Middle frontal gyrus (tissue), 1 donor: ENCODE data around the gene TBL3.
"Not testable (repeated sequence)": the region's sequence is repeated elsewhere in the genome, so short reads cannot be mapped to it uniquely, and the experiment has no call there.

Experiments used
- DNase-seq: peaks from one replicate; pipeline ENCODE4 v3.0.0-alpha.2; 2015; ENCODE audit warnings: low spot score; ENCODE audit errors: extremely low spot score

Gene TBL3

GRCh38 chr16:1971796-1972489, at the start of gene TBL3:
Gene TBL3, plus strand, starts transcription at chr16:1972053. Its CDS starts 112 bp downstream, at chr16:1972165.
- DNase-seq = peak; percentile 88

- DNase-seq = no peak
These were observed 49.5 kb upstream of the TBL3 start for GRCh38 chr16:1922357-1922756.

- DNase-seq = no peak
These were observed 48.4 kb upstream of the TBL3 start for GRCh38 chr16:1923299-1924034.

GRCh38 chr16:1924095-1924494, 47.8 kb upstream of the TBL3 start:
- DNase-seq = no peak

GRCh38 chr16:1926271-1926670, 45.6 kb upstream of the TBL3 start:
- DNase-seq = no peak

GRCh38 chr16:1929105-1929504, 42.7 kb upstream of the TBL3 start:
- no peak for DNase-seq

- DNase-seq = peak; percentile 37
These were observed 42.1 kb upstream of the TBL3 start for GRCh38 chr16:1929578-1930337.

GRCh38 chr16:1930338-1930720, 41.5 kb upstream of the TBL3 start:
- DNase-seq = no peak

GRCh38 chr16:1932050-1933028, 39.5 kb upstream of the TBL3 start:
- no peak for DNase-seq

GRCh38 chr16:1933097-1933661, 38.7 kb upstream of the TBL3 start:
- DNase-seq = no peak

- no peak for DNase-seq
These were observed 34.8 kb upstream of the TBL3 start for GRCh38 chr16:1936945-1937479.

- no peak for DNase-seq
These were observed 33.5 kb upstream of the TBL3 start for GRCh38 chr16:1938316-1938715.

- DNase-seq = no peak
These were observed 32.9 kb upstream of the TBL3 start for GRCh38 chr16:1938910-1939309.

- not testable (repeated sequence) for DNase-seq
These were observed 32.0 kb upstream of the TBL3 start for GRCh38 chr16:1939833-1940232.

GRCh38 chr16:1940273-1941161, 31.3 kb upstream of the TBL3 start:
- DNase-seq = no peak

GRCh38 chr16:1941162-1942046, 30.4 kb upstream of the TBL3 start:
- DNase-seq = no peak

GRCh38 chr16:1942047-1942809, 29.6 kb upstream of the TBL3 start:
- DNase-seq = no peak
